Sigmoid colon (tissue), 7 donors: ENCODE data around the gene RPS6KA5. TPM values are rescaled to one million over a fixed set of nuclear protein-coding genes. Genes with fewer than 3 reads are reported as not detected.

Source experiments
- DNase-seq: peaks from one replicate; pipeline ENCODE4 v3.0.0-alpha.2; 2019
- H3K27ac ChIP-seq, 4 donors: fragments of 200-600 bp; sonication (generic); one replicate each; pipeline ENCODE4 v1.5.1; 2016 to 2019; ENCODE audit warnings: mild to moderate bottlenecking in 1 of 4
- H3K27me3 ChIP-seq, 3 donors: fragments of 200-600 bp; sonication (generic); one replicate each; pipeline ENCODE4 v1.5.1; 2019; ENCODE audit warnings: mild to moderate bottlenecking in 1 of 3
- H3K36me3 ChIP-seq, 4 donors: fragments of 200-600 bp; sonication (generic); one replicate each; pipeline ENCODE4 v1.5.1; 2016 to 2019
- H3K4me1 ChIP-seq, 4 donors: fragments of 200-600 bp; sonication (generic); one replicate each; pipeline ENCODE4 v1.5.1; 2017 to 2019
- H3K4me3 ChIP-seq, 4 donors: fragments of 200-600 bp; sonication (generic); one replicate each; pipeline ENCODE4 v1.5.1; 2017 to 2019; ENCODE audit warnings: mild to moderate bottlenecking in 2 of 4, moderate library complexity in 1 of 4
- H3K9me3 ChIP-seq, 4 donors: fragments of 200-600 bp in 3 of 4; sonication (generic) in 3 of 4; one replicate each; pipeline versions ENCODE4 v1.5.1 to v1.6.1; 2013 to 2019
- EP300 ChIP-seq, 4 donors: sonication (generic); formaldehyde crosslinking; IDR thresholded peaks; one replicate each; pipeline ENCODE4 v1.6.1; 2017; ENCODE audit warnings: antibody characterized with exemption in 4 of 4
- POLR2A ChIP-seq, 2 donors: fragments of 450-650 bp; IDR thresholded peaks; one replicate each; pipeline ENCODE4 v1.6.1; 2016; ENCODE audit warnings: antibody characterized with exemption in 2 of 2, mild to moderate bottlenecking in 2 of 2, moderate library complexity in 2 of 2
- POLR2AphosphoS5 ChIP-seq, 4 donors: sonication (generic); formaldehyde crosslinking; IDR thresholded peaks; one replicate each; pipeline ENCODE4 v1.6.1; 2017; ENCODE audit warnings: antibody characterized with exemption in 4 of 4
- WGBS, 2 donors: extraction: QIAGEN DNeasy Blood & Tissue Kit; methylation state at CpG; one replicate each; pipeline ENCODE4 v1.1.7; 2013; 5-methylcytosine and 5-hydroxymethylcytosine counted together
- intact Hi-C: fragments of 100-400 bp; cut with DNase I; formaldehyde crosslinking; loops from one replicate; pipeline ENCODE4 v1.15.1; 2023
- polyA plus RNA-seq, 3 donors: library from polyadenylated mRNA; stranded (reverse); fragments of 200-250 nt; gene quantifications; one replicate each; pipeline ENCODE4 v1.2.3, GENCODE V29; 2013
- total RNA-seq, 4 donors: library from RNA; depleted of rRNA; stranded (reverse); fragments of >200 nt; gene quantifications; one replicate each; pipeline ENCODE4 v1.1.0, GENCODE V29; 2016
- TF ChIP-seq, protein P1 (sequence below), 4 experiments: fragments of 450-650 bp in 3 of 4; fragments of 200-600 bp in 1 of 4; IDR thresholded peaks; one replicate each; pipeline ENCODE4 v1.5.1; 2016 to 2019; ENCODE audit warnings: antibody characterized with exemption in 4 of 4, mild to moderate bottlenecking in 3 of 4, moderate library complexity in 2 of 4
- donor health status: healthy with polysubstance abuse.
- donor health status: Bipolar disorder and iron deficiency.
- donor health status: healthy.

The RPS6KA5 gene
- total and polyA plus RNA-seq, 7 donors, result 3.6 to 36.4 (median 18.2) TPM

DNA sequence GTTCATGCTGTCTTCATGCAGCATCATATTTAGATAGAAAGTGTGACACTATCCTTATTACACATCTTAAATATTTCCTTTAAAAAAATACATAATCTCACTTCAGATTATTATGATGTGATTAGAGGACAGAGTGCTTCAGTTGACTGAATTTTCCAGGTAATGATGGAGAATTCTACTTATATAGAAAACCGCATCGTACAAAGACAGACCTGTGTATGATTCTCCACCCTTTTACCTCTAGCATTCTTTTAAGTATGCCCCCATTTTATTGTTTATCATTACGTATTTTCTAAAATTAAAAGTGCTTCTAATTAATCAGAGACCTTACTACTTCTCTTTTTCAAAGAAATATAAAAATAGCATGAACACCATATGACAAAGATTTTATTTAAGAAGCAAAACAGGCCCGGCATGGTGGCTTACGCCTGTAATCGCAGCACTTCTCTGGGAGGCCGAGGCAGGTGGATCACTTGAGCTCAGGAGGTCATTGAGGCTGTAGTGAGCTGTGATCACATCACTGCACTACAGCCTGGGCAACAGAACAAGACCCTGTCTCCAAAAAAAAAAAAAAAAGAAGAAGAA lies 13.9 kb downstream of the RPS6KA5 start:
- intact Hi-C loops, result no loop called here
- Histone ChIP-seq H3K27me3 (no peaks in the 10 kb centered on the region), H3K36me3 (no peaks in the 10 kb centered on the region), H3K4me3 (no peak overlapping the region), H3K27ac (no peak overlapping the region), H3K4me1 (peaks cover 0 to 45% (median 31%) of the 10 kb centered on the region in 4 donors), H3K9me3 (no peaks in the 10 kb centered on the region)
- TF ChIP-seq POLR2AphosphoS5 (IDR thresholded peaks at IDR 0.05) (no peak), POLR2A (IDR thresholded peaks at IDR 0.05) (no peak), EP300 (IDR thresholded peaks at IDR 0.05) (no peak)
- TF ChIP-seq, protein P1, sequence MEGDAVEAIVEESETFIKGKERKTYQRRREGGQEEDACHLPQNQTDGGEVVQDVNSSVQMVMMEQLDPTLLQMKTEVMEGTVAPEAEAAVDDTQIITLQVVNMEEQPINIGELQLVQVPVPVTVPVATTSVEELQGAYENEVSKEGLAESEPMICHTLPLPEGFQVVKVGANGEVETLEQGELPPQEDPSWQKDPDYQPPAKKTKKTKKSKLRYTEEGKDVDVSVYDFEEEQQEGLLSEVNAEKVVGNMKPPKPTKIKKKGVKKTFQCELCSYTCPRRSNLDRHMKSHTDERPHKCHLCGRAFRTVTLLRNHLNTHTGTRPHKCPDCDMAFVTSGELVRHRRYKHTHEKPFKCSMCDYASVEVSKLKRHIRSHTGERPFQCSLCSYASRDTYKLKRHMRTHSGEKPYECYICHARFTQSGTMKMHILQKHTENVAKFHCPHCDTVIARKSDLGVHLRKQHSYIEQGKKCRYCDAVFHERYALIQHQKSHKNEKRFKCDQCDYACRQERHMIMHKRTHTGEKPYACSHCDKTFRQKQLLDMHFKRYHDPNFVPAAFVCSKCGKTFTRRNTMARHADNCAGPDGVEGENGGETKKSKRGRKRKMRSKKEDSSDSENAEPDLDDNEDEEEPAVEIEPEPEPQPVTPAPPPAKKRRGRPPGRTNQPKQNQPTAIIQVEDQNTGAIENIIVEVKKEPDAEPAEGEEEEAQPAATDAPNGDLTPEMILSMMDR (IDR thresholded peaks at IDR 0.05), result no peak
- WGBS, 2 donors, result 73 to 83% methylated on average over 7 of the region's 7 CpGs
- DNase-seq, result no peak

DNA sequence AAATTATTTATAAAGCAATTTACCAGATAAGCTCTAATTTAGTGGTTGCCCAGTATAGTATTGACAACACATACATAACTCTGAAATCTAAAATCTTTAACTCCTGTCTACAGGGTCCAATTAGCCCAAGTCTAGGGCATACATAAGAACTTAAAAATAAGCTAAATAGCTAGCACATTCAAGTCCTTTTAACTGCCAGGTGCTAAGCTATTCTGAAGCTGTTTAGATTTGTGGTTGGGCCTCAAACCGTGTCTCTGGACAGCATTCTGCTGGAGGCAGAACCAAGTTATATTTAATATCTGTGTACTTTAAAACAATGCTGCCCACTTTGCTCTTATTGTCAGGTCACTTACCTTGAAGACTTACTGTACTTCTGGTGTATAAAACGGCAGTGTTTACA lies 19.0 kb downstream of the RPS6KA5 start:
- Histone ChIP-seq H3K4me1 (peaks cover 0 to 48% (median 26%) of the 10 kb centered on the region in 4 donors), H3K27me3 (no peaks in the 10 kb centered on the region)
- intact Hi-C loops, result no loop called here

DNA sequence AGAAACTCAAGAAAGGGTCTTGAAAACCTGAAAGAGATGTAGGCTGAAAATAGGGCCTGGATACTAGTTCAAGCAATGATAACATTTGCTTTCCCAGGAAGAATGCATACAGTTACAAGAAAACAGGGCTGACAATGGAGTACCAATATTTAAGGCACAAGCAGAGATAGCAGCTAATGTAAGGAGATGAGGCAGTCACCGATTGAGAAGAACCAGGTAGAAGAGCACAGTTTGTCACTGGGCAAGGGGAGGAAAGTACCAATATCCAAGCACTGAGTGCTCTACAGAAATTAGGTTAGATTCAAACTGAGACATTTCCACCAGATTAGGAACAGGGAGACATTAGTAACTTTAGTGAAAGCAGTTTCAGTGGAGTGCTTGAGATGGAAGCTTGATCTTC lies 19.9 kb downstream of the RPS6KA5 start:
- intact Hi-C loops, result no loop called here

More for the DNA sequence above, 19.0 kb downstream of the RPS6KA5 start:
- Histone ChIP-seq H3K9me3 (no peaks in the 10 kb centered on the region), H3K36me3 (no peaks in the 10 kb centered on the region), H3K4me3 (no peak overlapping the region), H3K27ac (peak overlapping the region; percentile 23 to 68 (median 60))
- WGBS, 2 donors, result 15 to 41% methylated on average over 2 of the region's 2 CpGs
- no peak for DNase-seq
- no peak for TF ChIP-seq EP300 (IDR thresholded peaks at IDR 0.05)
- TF ChIP-seq, protein P1 (IDR thresholded peaks at IDR 0.05), result no peak
- peak in 2 of 4 donors; percentile 16 to 27 for TF ChIP-seq POLR2AphosphoS5 (IDR thresholded peaks at IDR 0.05)

DNA sequence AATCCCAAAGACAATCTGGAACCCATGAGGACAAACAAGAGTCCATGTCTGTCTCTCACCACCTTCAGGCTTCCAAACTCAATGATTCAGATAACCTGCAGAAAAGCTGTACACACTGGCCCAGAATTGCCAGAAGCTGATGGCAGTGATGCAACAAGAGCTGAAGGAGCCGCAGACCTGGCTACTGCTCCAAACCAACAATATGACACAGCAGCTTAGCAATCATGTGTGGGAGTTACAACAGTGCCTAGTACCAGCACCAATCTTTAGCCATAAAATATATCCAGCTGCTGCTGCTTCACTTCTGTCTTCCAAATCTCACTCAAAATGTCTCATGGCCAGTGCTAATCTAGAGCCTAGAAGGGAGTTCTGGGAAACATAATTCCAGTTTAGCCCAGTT lies 22.0 kb downstream of the RPS6KA5 start:
- no peak for DNase-seq
- 89 to 97% methylated on average over 1 of the region's 1 CpG for WGBS, 2 donors
- no peak for TF ChIP-seq POLR2AphosphoS5 (IDR thresholded peaks at IDR 0.05)
- TF ChIP-seq POLR2A (IDR thresholded peaks at IDR 0.05), result no peak
- TF ChIP-seq, protein P1 (IDR thresholded peaks at IDR 0.05), result no peak
- no peak for TF ChIP-seq EP300 (IDR thresholded peaks at IDR 0.05)
- no peaks in the 10 kb centered on the region for H3K36me3 ChIP-seq
- H3K4me3 ChIP-seq, result no peak overlapping the region
- no peaks in the 10 kb centered on the region for H3K9me3 ChIP-seq
- intact Hi-C loops, result no loop called here
- peak overlapping the region in 1 of 4 donors; percentile 8 for H3K27ac ChIP-seq
- no peaks in the 10 kb centered on the region for H3K27me3 ChIP-seq
- H3K4me1 ChIP-seq, result peaks cover 0 to 59% (median 24%) of the 10 kb centered on the region in 4 donors

More for the DNA sequence above, 19.9 kb downstream of the RPS6KA5 start:
- DNase-seq, result no peak
- Histone ChIP-seq H3K27me3 (no peaks in the 10 kb centered on the region), H3K27ac (peak overlapping the region in 3 of 4 donors; percentile 23 to 68 (median 64)), H3K4me1 (peaks cover 0 to 50% (median 24%) of the 10 kb centered on the region in 4 donors), H3K4me3 (no peak overlapping the region), H3K9me3 (no peaks in the 10 kb centered on the region), H3K36me3 (no peaks in the 10 kb centered on the region)
- 97 to 100% methylated on average over 1 of the region's 1 CpG for WGBS, 2 donors
- TF ChIP-seq EP300 (IDR thresholded peaks at IDR 0.05), result no peak
- TF ChIP-seq, protein P1 (IDR thresholded peaks at IDR 0.05), result no peak
- TF ChIP-seq POLR2A (IDR thresholded peaks at IDR 0.05), result no peak
- no peak for TF ChIP-seq POLR2AphosphoS5 (IDR thresholded peaks at IDR 0.05)
